ENCODE data around the gene AHSG.

DNA sequence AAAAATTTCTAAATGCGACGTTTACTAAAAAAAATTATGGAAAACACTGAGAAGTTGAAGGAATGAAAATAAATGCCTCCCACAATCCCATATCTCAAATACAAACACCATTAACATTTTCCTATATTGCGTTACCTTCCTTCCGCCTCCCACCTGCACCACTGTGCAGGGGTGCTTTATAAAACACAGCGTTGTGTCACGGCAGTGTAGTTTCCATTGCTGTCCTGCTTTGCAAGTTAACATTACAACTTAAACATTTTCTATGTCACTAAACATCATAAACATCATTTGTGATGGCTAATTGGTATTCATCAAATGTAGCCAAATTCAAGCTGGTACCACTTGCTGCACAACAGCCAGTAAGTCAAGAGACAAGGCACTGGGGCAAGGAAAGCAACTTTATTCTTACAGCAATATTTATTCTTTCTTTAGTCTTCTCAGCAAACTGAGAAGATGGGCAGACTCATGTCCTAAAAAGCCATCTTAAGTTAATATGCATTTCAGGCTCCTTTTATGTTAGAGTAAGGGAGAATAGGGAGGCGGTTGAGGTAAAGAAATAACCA lies 15.1 kb downstream of the AHSG start:
- TF ChIP-seq CTCF (conservative IDR thresholded peaks at IDR 0.05 in 1 of 2, IDR thresholded peaks at IDR 0.05 in 1 of 2; ENCODE audit: low read depth in 1 of 2, low read length in 2 of 2) (no peak), EZH2 (IDR thresholded peaks at IDR 0.05; ENCODE audit: low read length, missing control alignments) (no peak)

Data from fibroblast of lung (primary cell).